ENCODE results near the gene GGT5. TPM values are rescaled to one million over a fixed set of nuclear protein-coding genes. Genes with fewer than 3 reads are reported as not detected.

The GGT5 gene
- polyA plus RNA-seq, 4 donors: 0.67 to 31.2 (median 10.0) TPM

- Histone ChIP-seq H3K9me3 (ENCODE audit: control insufficient read depth in 2 of 2, insufficient read depth in 1 of 2, low read depth in 1 of 2, low read length in 1 of 2) (no peaks in the 10 kb centered on the region), H3K27me3 (ENCODE audit: control insufficient read depth in 3 of 3, insufficient read depth in 3 of 3, low read length in 3 of 3) (no peaks in the 10 kb centered on the region), H3K27ac (ENCODE audit: low read depth in 1 of 3, low read length in 2 of 3) (no peak overlapping the region), H3K36me3 (ENCODE audit: control insufficient read depth in 3 of 3, insufficient read depth in 2 of 3, low read depth in 1 of 3, low read length in 3 of 3) (no peaks in the 10 kb centered on the region), H3K4me3 (ENCODE audit: low read depth in 1 of 3, low read length in 3 of 3) (no peak overlapping the region), H3K4me1 (ENCODE audit: control insufficient read depth in 3 of 3, insufficient read depth in 2 of 3, low read depth in 1 of 3, low read length in 2 of 3) (no peaks in the 10 kb centered on the region)
- WGBS, 3 donors: 76 to 92% (median 88%) methylated on average over 13 of the region's 13 CpGs
- DNase-seq (no peak), FAIRE-seq (no peak)
Measured at GRCh38 chr22:24233235-24233634, 11.6 kb downstream of the GGT5 start.

- FAIRE-seq (no peak), DNase-seq (no peak)
- 94 to 98% (median 97%) methylated on average over 15 of the region's 15 CpGs for WGBS, 3 donors
- Histone ChIP-seq H3K27me3 (ENCODE audit: control insufficient read depth in 3 of 3, insufficient read depth in 3 of 3, low read length in 3 of 3) (no peaks in the 10 kb centered on the region), H3K4me3 (ENCODE audit: low read depth in 1 of 3, low read length in 3 of 3) (no peak overlapping the region), H3K36me3 (ENCODE audit: control insufficient read depth in 3 of 3, insufficient read depth in 2 of 3, low read depth in 1 of 3, low read length in 3 of 3) (no peaks in the 10 kb centered on the region), H3K27ac (ENCODE audit: low read depth in 1 of 3, low read length in 2 of 3) (no peak overlapping the region), H3K9me3 (ENCODE audit: control insufficient read depth in 2 of 2, insufficient read depth in 1 of 2, low read depth in 1 of 2, low read length in 1 of 2) (no peaks in the 10 kb centered on the region), H3K4me1 (ENCODE audit: control insufficient read depth in 3 of 3, insufficient read depth in 2 of 3, low read depth in 1 of 3, low read length in 2 of 3) (no peaks in the 10 kb centered on the region)
Measured at GRCh38 chr22:24232725-24233124, 12.2 kb downstream of the GGT5 start.

- Histone ChIP-seq H3K4me3 (ENCODE audit: low read depth in 1 of 3, low read length in 3 of 3) (no peak overlapping the region), H3K27me3 (ENCODE audit: control insufficient read depth in 3 of 3, insufficient read depth in 3 of 3, low read length in 3 of 3) (no peaks in the 10 kb centered on the region), H3K27ac (ENCODE audit: low read depth in 1 of 3, low read length in 2 of 3) (no peak overlapping the region), H3K9me3 (ENCODE audit: control insufficient read depth in 2 of 2, insufficient read depth in 1 of 2, low read depth in 1 of 2, low read length in 1 of 2) (peaks cover 0 to 3% of the 10 kb centered on the region in 2 donors), H3K36me3 (ENCODE audit: control insufficient read depth in 3 of 3, insufficient read depth in 2 of 3, low read depth in 1 of 3, low read length in 3 of 3) (no peaks in the 10 kb centered on the region), H3K4me1 (ENCODE audit: control insufficient read depth in 3 of 3, insufficient read depth in 2 of 3, low read depth in 1 of 3, low read length in 2 of 3) (no peaks in the 10 kb centered on the region)
- WGBS, 3 donors: 83 to 91% (median 86%) methylated on average over 6 of the region's 6 CpGs
- DNase-seq: no peak
- FAIRE-seq: no peak
Measured at GRCh38 chr22:24232124-24232523, 12.8 kb downstream of the GGT5 start.

GRCh38 chr22:24231706-24232105, 13.2 kb downstream of the GGT5 start:
- Histone ChIP-seq H3K9me3 (ENCODE audit: control insufficient read depth in 2 of 2, insufficient read depth in 1 of 2, low read depth in 1 of 2, low read length in 1 of 2) (peaks cover 0 to 3% of the 10 kb centered on the region in 2 donors), H3K27ac (ENCODE audit: low read depth in 1 of 3, low read length in 2 of 3) (no peak overlapping the region), H3K36me3 (ENCODE audit: control insufficient read depth in 3 of 3, insufficient read depth in 2 of 3, low read depth in 1 of 3, low read length in 3 of 3) (no peaks in the 10 kb centered on the region), H3K4me3 (ENCODE audit: low read depth in 1 of 3, low read length in 3 of 3) (no peak overlapping the region), H3K27me3 (ENCODE audit: control insufficient read depth in 3 of 3, insufficient read depth in 3 of 3, low read length in 3 of 3) (no peaks in the 10 kb centered on the region), H3K4me1 (ENCODE audit: control insufficient read depth in 3 of 3, insufficient read depth in 2 of 3, low read depth in 1 of 3, low read length in 2 of 3) (no peaks in the 10 kb centered on the region)
- DNase-seq: no peak
- 83 to 91% (median 91%) methylated on average over 8 to 9 of the region's 9 CpGs for WGBS, 3 donors
- FAIRE-seq: no peak

- Histone ChIP-seq H3K27me3 (ENCODE audit: control insufficient read depth in 3 of 3, insufficient read depth in 3 of 3, low read length in 3 of 3) (no peaks in the 10 kb centered on the region), H3K36me3 (ENCODE audit: control insufficient read depth in 3 of 3, insufficient read depth in 2 of 3, low read depth in 1 of 3, low read length in 3 of 3) (peaks cover 0 to 2% (median 0%) of the 10 kb centered on the region in 3 donors), H3K4me3 (ENCODE audit: low read depth in 1 of 3, low read length in 3 of 3) (no peak overlapping the region), H3K9me3 (ENCODE audit: control insufficient read depth in 2 of 2, insufficient read depth in 1 of 2, low read depth in 1 of 2, low read length in 1 of 2) (peaks cover 0 to 3% of the 10 kb centered on the region in 2 donors), H3K4me1 (ENCODE audit: control insufficient read depth in 3 of 3, insufficient read depth in 2 of 3, low read depth in 1 of 3, low read length in 2 of 3) (no peaks in the 10 kb centered on the region), H3K27ac (ENCODE audit: low read depth in 1 of 3, low read length in 2 of 3) (no peak overlapping the region)
- FAIRE-seq: no peak
- WGBS, 3 donors: 30 to 56% (median 43%) methylated on average over 17 to 18 of the region's 18 CpGs
- peak; percentile 37 to 45 for DNase-seq
Measured at GRCh38 chr22:24230911-24231656, 13.8 kb downstream of the GGT5 start.

GRCh38 chr22:24225951-24226350, 18.9 kb downstream of the GGT5 start:
- H3K9me3 ChIP-seq (ENCODE audit: control insufficient read depth in 2 of 2, insufficient read depth in 1 of 2, low read depth in 1 of 2, low read length in 1 of 2): peaks cover 2 to 18% of the 10 kb centered on the region in 2 donors
- H3K27me3 ChIP-seq (ENCODE audit: control insufficient read depth in 3 of 3, insufficient read depth in 3 of 3, low read length in 3 of 3): no peaks in the 10 kb centered on the region
- no peak for FAIRE-seq
- no peak overlapping the region for H3K27ac ChIP-seq (ENCODE audit: low read depth in 1 of 3, low read length in 2 of 3)
- H3K4me1 ChIP-seq (ENCODE audit: control insufficient read depth in 3 of 3, insufficient read depth in 2 of 3, low read depth in 1 of 3, low read length in 2 of 3): no peaks in the 10 kb centered on the region
- 93 to 94% (median 94%) methylated on average over 12 to 14 of the region's 14 CpGs for WGBS, 3 donors
- no peak overlapping the region for H3K4me3 ChIP-seq (ENCODE audit: low read depth in 1 of 3, low read length in 3 of 3)
- no peak for DNase-seq
- peaks cover 0 to 4% (median 0%) of the 10 kb centered on the region in 3 donors for H3K36me3 ChIP-seq (ENCODE audit: control insufficient read depth in 3 of 3, insufficient read depth in 2 of 3, low read depth in 1 of 3, low read length in 3 of 3)

GRCh38 chr22:24225044-24225601, 19.8 kb downstream of the GGT5 start:
- no peak for FAIRE-seq
- H3K9me3 ChIP-seq (ENCODE audit: control insufficient read depth in 2 of 2, insufficient read depth in 1 of 2, low read depth in 1 of 2, low read length in 1 of 2): peaks cover 2 to 18% of the 10 kb centered on the region in 2 donors
- 84 to 92% (median 88%) methylated on average over 13 to 14 of the region's 14 CpGs for WGBS, 3 donors

GRCh38 chr22:24224468-24224867, 20.4 kb downstream of the GGT5 start:
- no peak for FAIRE-seq
- WGBS, 3 donors: 91 to 100% (median 95%) methylated on average over 1 of the region's 1 CpG
- Histone ChIP-seq H3K4me3 (ENCODE audit: low read depth in 1 of 3, low read length in 3 of 3) (no peak overlapping the region), H3K36me3 (ENCODE audit: control insufficient read depth in 3 of 3, insufficient read depth in 2 of 3, low read depth in 1 of 3, low read length in 3 of 3) (peaks cover 0 to 4% (median 0%) of the 10 kb centered on the region in 3 donors), H3K27me3 (ENCODE audit: control insufficient read depth in 3 of 3, insufficient read depth in 3 of 3, low read length in 3 of 3) (no peaks in the 10 kb centered on the region), H3K27ac (ENCODE audit: low read depth in 1 of 3, low read length in 2 of 3) (no peak overlapping the region), H3K9me3 (ENCODE audit: control insufficient read depth in 2 of 2, insufficient read depth in 1 of 2, low read depth in 1 of 2, low read length in 1 of 2) (peaks cover 2 to 18% of the 10 kb centered on the region in 2 donors), H3K4me1 (ENCODE audit: control insufficient read depth in 3 of 3, insufficient read depth in 2 of 3, low read depth in 1 of 3, low read length in 2 of 3) (no peaks in the 10 kb centered on the region)
- DNase-seq: no peak

More at GRCh38 chr22:24225044-24225601, 19.8 kb downstream of the GGT5 start:
- Histone ChIP-seq H3K36me3 (ENCODE audit: control insufficient read depth in 3 of 3, insufficient read depth in 2 of 3, low read depth in 1 of 3, low read length in 3 of 3) (peaks cover 0 to 4% (median 0%) of the 10 kb centered on the region in 3 donors), H3K4me3 (ENCODE audit: low read depth in 1 of 3, low read length in 3 of 3) (no peak overlapping the region), H3K27ac (ENCODE audit: low read depth in 1 of 3, low read length in 2 of 3) (no peak overlapping the region), H3K4me1 (ENCODE audit: control insufficient read depth in 3 of 3, insufficient read depth in 2 of 3, low read depth in 1 of 3, low read length in 2 of 3) (no peaks in the 10 kb centered on the region), H3K27me3 (ENCODE audit: control insufficient read depth in 3 of 3, insufficient read depth in 3 of 3, low read length in 3 of 3) (no peaks in the 10 kb centered on the region)
- no peak for DNase-seq

Measured in small intestine (tissue), 7 donors.